DOHH2 (cell line): Measurements from ENCODE around the gene MEGF8.

Experiments used
- H3F3A ChIP-seq: fragments of 200-600 bp; sonication (generic), shearing (Covaris generic); 2 replicates; pipeline ENCODE4 v1.6.0; 2016; ENCODE audit warnings: antibody characterized with exemption, mild to moderate bottlenecking; ENCODE audit not compliant: control insufficient read depth, insufficient read depth
- H3K27ac ChIP-seq: fragments of 200-600 bp; sonication (generic); 2 replicates; pipeline ENCODE4 v1.5.1; 2014; ENCODE audit warnings: low read depth, mild to moderate bottlenecking, low read length, moderate library complexity
- H3K27me3 ChIP-seq: fragments of 200-600 bp; sonication (generic); 2 replicates; pipeline ENCODE4 v1.6.1; 2014; ENCODE audit warnings: mild to moderate bottlenecking, low read length, mixed read lengths; ENCODE audit not compliant: control insufficient read depth
- H3K36me3 ChIP-seq: fragments of 200-600 bp; sonication (generic); 2 replicates; pipeline ENCODE4 v1.6.1; 2014; ENCODE audit warnings: mild to moderate bottlenecking, low read length, moderate library complexity, mixed read lengths; ENCODE audit not compliant: control insufficient read depth
- H3K4me1 ChIP-seq: fragments of 200-600 bp; sonication (generic); 2 replicates; pipeline ENCODE4 v1.6.1; 2014; ENCODE audit warnings: mild to moderate bottlenecking, low read length, mixed read lengths; ENCODE audit not compliant: control insufficient read depth
- H3K4me2 ChIP-seq: fragments of 200-600 bp; sonication (generic); 2 replicates; pipeline ENCODE4 v1.6.0; 2014; ENCODE audit warnings: mild to moderate bottlenecking, low read length, moderate library complexity
- H3K4me3 ChIP-seq: fragments of 200-600 bp; sonication (generic); 2 replicates; pipeline ENCODE4 v1.5.1; 2014; ENCODE audit warnings: mild to moderate bottlenecking, low read length, mixed read lengths
- H3K79me2 ChIP-seq: fragments of 200-600 bp; sonication (generic); 2 replicates; pipeline ENCODE4 v1.6.1; 2014; ENCODE audit warnings: mild to moderate bottlenecking, low read length, mixed read lengths; ENCODE audit not compliant: control insufficient read depth
- H3K9me2 ChIP-seq: fragments of 200-600 bp; sonication (generic); replicated peaks from 2 replicates; pipeline ENCODE4 v1.6.1; 2014; ENCODE audit warnings: mild to moderate bottlenecking, low read length, mixed read lengths; ENCODE audit not compliant: control insufficient read depth
- H3K9me3 ChIP-seq: fragments of 200-600 bp; sonication (generic); 2 replicates; pipeline ENCODE4 v1.6.1; 2014; ENCODE audit warnings: antibody characterized with exemption, low read length, mixed read lengths; ENCODE audit not compliant: control insufficient read depth, insufficient read depth
- H4K20me1 ChIP-seq: fragments of 200-600 bp; sonication (generic); 2 replicates; pipeline ENCODE4 v1.6.0; 2014; ENCODE audit warnings: low read depth, mild to moderate bottlenecking, antibody characterized with exemption, low read length, moderate library complexity; ENCODE audit not compliant: control insufficient read depth, insufficient read depth
- EZH2phosphoT487 ChIP-seq: fragments of 200-600 bp; sonication (generic); IDR thresholded peaks from 2 replicates; pipeline ENCODE4 v1.6.1; 2017; ENCODE audit warnings: borderline replicate concordance, mild to moderate bottlenecking, antibody characterized with exemption, low read length, moderate library complexity, mixed read lengths
- TF ChIP-seq, protein P1 (sequence below): fragments of 200-600 bp; sonication (generic); IDR thresholded peaks from one replicate; pipeline ENCODE4 v1.5.1; 2014; ENCODE audit warnings: antibody characterized with exemption, mild to moderate bottlenecking, low read depth, low read length; ENCODE audit not compliant: poor library complexity, severe bottlenecking

Gene MEGF8

GRCh38 chr19:42419309-42419708 lies 93.9 kb downstream of the MEGF8 start:
- Histone ChIP-seq H4K20me1 (peaks cover 12% of the 10 kb centered on the region; the same call in 1 of the 2 replicates), H3K9me3 (no peaks in the 10 kb centered on the region), H3K4me3 (no peak overlapping the region), H3K9me2 (no peaks in the 10 kb centered on the region), H3K27ac (no peak overlapping the region), H3K4me1 (peaks cover 38% of the 10 kb centered on the region), H3K79me2 (peaks cover 54% of the 10 kb centered on the region), H3K27me3 (no peaks in the 10 kb centered on the region), H3K4me2 (no peak overlapping the region), H3K36me3 (peaks cover 50% of the 10 kb centered on the region), H3F3A (peaks cover 5% of the 10 kb centered on the region)
- TF ChIP-seq EZH2phosphoT487 = no peak
- TF ChIP-seq, protein P1, sequence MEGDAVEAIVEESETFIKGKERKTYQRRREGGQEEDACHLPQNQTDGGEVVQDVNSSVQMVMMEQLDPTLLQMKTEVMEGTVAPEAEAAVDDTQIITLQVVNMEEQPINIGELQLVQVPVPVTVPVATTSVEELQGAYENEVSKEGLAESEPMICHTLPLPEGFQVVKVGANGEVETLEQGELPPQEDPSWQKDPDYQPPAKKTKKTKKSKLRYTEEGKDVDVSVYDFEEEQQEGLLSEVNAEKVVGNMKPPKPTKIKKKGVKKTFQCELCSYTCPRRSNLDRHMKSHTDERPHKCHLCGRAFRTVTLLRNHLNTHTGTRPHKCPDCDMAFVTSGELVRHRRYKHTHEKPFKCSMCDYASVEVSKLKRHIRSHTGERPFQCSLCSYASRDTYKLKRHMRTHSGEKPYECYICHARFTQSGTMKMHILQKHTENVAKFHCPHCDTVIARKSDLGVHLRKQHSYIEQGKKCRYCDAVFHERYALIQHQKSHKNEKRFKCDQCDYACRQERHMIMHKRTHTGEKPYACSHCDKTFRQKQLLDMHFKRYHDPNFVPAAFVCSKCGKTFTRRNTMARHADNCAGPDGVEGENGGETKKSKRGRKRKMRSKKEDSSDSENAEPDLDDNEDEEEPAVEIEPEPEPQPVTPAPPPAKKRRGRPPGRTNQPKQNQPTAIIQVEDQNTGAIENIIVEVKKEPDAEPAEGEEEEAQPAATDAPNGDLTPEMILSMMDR = no peak

- Histone ChIP-seq H4K20me1 (peaks cover 12% of the 10 kb centered on the region; the same call in 1 of the 2 replicates), H3K27ac (no peak overlapping the region), H3K4me2 (peak overlapping the region; percentile 78; the same call in 1 of the 2 replicates), H3K4me1 (peaks cover 41% of the 10 kb centered on the region), H3F3A (peaks cover 5% of the 10 kb centered on the region), H3K4me3 (no peak overlapping the region), H3K9me3 (no peaks in the 10 kb centered on the region), H3K27me3 (no peaks in the 10 kb centered on the region), H3K9me2 (no peaks in the 10 kb centered on the region), H3K36me3 (peaks cover 44% of the 10 kb centered on the region), H3K79me2 (peaks cover 54% of the 10 kb centered on the region)
- TF ChIP-seq EZH2phosphoT487 = no peak
- TF ChIP-seq, protein P1 = peak; percentile 99
Observed at GRCh38 chr19:42420055-42420544, 94.7 kb downstream of the MEGF8 start.

DNA sequence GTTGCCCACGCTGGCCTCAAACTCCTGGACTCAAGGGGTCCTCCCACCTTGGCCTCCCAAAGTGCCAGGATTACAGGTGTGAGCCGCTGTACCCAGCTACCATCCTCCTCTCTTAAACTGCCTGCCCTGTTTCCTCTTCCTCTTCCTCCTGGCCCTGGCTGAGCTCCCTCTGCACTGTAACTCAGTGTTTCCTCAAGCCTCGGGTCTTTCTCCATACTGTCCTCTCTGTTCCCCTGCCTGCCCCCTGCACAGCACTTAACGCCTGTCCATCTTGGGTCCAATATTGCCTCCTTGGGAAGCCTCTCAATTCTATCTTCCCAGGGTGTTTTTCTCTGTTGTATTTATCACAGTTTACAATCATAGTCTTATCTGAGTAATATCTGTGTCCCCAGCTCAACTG lies 95.7 kb downstream of the MEGF8 start:
- Histone ChIP-seq H3K27me3 (no peaks in the 10 kb centered on the region), H3K79me2 (peaks cover 54% of the 10 kb centered on the region), H3K9me2 (no peaks in the 10 kb centered on the region), H3K4me1 (peaks cover 41% of the 10 kb centered on the region), H3K36me3 (peaks cover 42% of the 10 kb centered on the region), H4K20me1 (peaks cover 12% of the 10 kb centered on the region; the same call in 1 of the 2 replicates), H3K27ac (no peak overlapping the region), H3K4me2 (peak overlapping the region; percentile 78), H3K4me3 (peak overlapping the region; percentile 88; the same call in 1 of the 2 replicates), H3F3A (peaks cover 5% of the 10 kb centered on the region), H3K9me3 (no peaks in the 10 kb centered on the region)
- TF ChIP-seq EZH2phosphoT487 = no peak
- TF ChIP-seq, protein P1 = no peak

GRCh38 chr19:42421591-42422031 lies 96.2 kb downstream of the MEGF8 start:
- peak overlapping the region; percentile 88 for H3K4me3 ChIP-seq
- peaks cover 5% of the 10 kb centered on the region for H3F3A ChIP-seq
- H3K9me2 ChIP-seq = no peaks in the 10 kb centered on the region
- peaks cover 42% of the 10 kb centered on the region for H3K36me3 ChIP-seq
- H3K27ac ChIP-seq = 0 out of 2 replicates have a peak overlapping the region, but pooled peaks have one; percentile 83
- no peak for TF ChIP-seq EZH2phosphoT487
- TF ChIP-seq, protein P1 = no peak
- H3K27me3 ChIP-seq = no peaks in the 10 kb centered on the region
- peaks cover 54% of the 10 kb centered on the region for H3K79me2 ChIP-seq
- no peaks in the 10 kb centered on the region for H3K9me3 ChIP-seq
- H3K4me1 ChIP-seq = peaks cover 41% of the 10 kb centered on the region
- peaks cover 12% of the 10 kb centered on the region; the same call in 1 of the 2 replicates for H4K20me1 ChIP-seq
- H3K4me2 ChIP-seq = peak overlapping the region; percentile 78
